HepG2 (cell line): ENCODE results near the gene DCPS. TPM values are rescaled to one million over a fixed set of nuclear protein-coding genes. Genes with fewer than 3 reads are reported as not detected.
"Not testable (repeated sequence)": the region's sequence is repeated elsewhere in the genome, so short reads cannot be mapped to it uniquely, and the experiment has no call there.

Experiments
- ATAC-seq: fragments of 200-7000 bp; cut with Tn5 transposase; 3 replicates; pipeline ENCODE4 v1.9.1; 2020; ENCODE audit warnings: mild to moderate bottlenecking, moderate library complexity
- BruUV-seq: library from RNA; stranded (reverse); fragments of 400-500 nt; replicated peaks from 2 replicates; lab custom pipeline; 2021; lab: Mats Ljungman, UMichigan
- CTCF ChIA-PET: fragments of 300-600 bp; formaldehyde crosslinking; extraction: SDS; loops from one replicate; lab custom pipeline; 2021; ENCODE audit warnings: low total read pairs, inconsistent platforms, low intra/inter-chr PET ratio; lab: Yijun Ruan, JAX
- POLR2A ChIA-PET: fragments of 350-600 bp; sonication (Branson Sonifier 250); formaldehyde crosslinking; loops from one replicate; lab custom pipeline; 2020; ENCODE audit warnings: antibody characterized with exemption, inconsistent platforms; lab: Yijun Ruan, JAX
- DNase-seq: peaks from one replicate; pipeline ENCODE4 v3.0.0-alpha.2; 2015; ENCODE audit warnings: low spot score
- FAIRE-seq: peaks from 3 replicates; lab custom pipeline; 2011; peaks lifted over from hg19 to GRCh38; lab: Jason Lieb, UNC
- H2AFZ ChIP-seq: one replicate; pipeline ENCODE4 v1.6.1; 2011; ENCODE audit warnings: low read length, inconsistent platforms
- H3K27ac ChIP-seq: fragments of 300-600 bp; 3 replicates; pipeline ENCODE4 v1.8.0; 2011; ENCODE audit warnings: mixed run types, mild to moderate bottlenecking, mixed read lengths, low read length, inconsistent platforms; ENCODE audit not compliant: insufficient read depth; ENCODE audit errors: extremely low read length
- H3K27me3 ChIP-seq, 2 experiments: fragments of 200-600 bp in 1 of 2; 2 replicates in 1 of 2; 3 replicates in 1 of 2; pipeline versions ENCODE4 v1.6.0 to v1.8.0; 2011; ENCODE audit warnings: low read length in 2 of 2, mild to moderate bottlenecking in 2 of 2, moderate library complexity in 2 of 2, inconsistent platforms in 1 of 2; ENCODE audit not compliant: insufficient read depth in 2 of 2, control insufficient read depth in 1 of 2
- H3K36me3 ChIP-seq, 2 experiments: fragments of 200-600 bp in 1 of 2; replicated peaks in 1 of 2; 2 replicates in 1 of 2; 3 replicates in 1 of 2; pipeline versions ENCODE4 v1.5.1 to v1.8.0; 2011; ENCODE audit warnings: low read length in 2 of 2, inconsistent platforms in 1 of 2; ENCODE audit not compliant: insufficient read depth in 2 of 2, control insufficient read depth in 1 of 2
- H3K4me1 ChIP-seq: 2 replicates; pipeline ENCODE4 v1.5.1; 2012; ENCODE audit warnings: low read length, inconsistent platforms; ENCODE audit not compliant: insufficient read depth
- H3K4me2 ChIP-seq: 2 replicates; pipeline ENCODE4 v1.6.0; 2011; ENCODE audit warnings: low read depth, low read length, inconsistent platforms
- H3K4me3 ChIP-seq, 3 experiments: fragments of 200-600 bp in 1 of 3; sonication (generic), shearing (Covaris generic) in 1 of 3; replicated peaks in 1 of 3; 2 replicates each; pipeline ENCODE4 v1.5.1; 2011 to 2016; ENCODE audit warnings: low read length in 3 of 3, inconsistent platforms in 2 of 3, low read depth in 2 of 3, mild to moderate bottlenecking in 2 of 3, control low read depth in 1 of 3, mixed read lengths in 1 of 3; ENCODE audit not compliant: insufficient read depth in 1 of 3
- H3K79me2 ChIP-seq: one replicate; pipeline ENCODE4 v1.6.1; 2011; ENCODE audit warnings: low read length, inconsistent platforms; ENCODE audit not compliant: insufficient read depth
- H3K9ac ChIP-seq: 2 replicates; pipeline ENCODE4 v1.6.0; 2011; ENCODE audit warnings: mild to moderate bottlenecking, low read depth, low read length, inconsistent platforms; ENCODE audit not compliant: insufficient read depth
- H3K9me3 ChIP-seq: 2 replicates; pipeline ENCODE4 v1.5.1; 2012; ENCODE audit warnings: mild to moderate bottlenecking, low read length
- H4K20me1 ChIP-seq: 2 replicates; pipeline ENCODE4 v1.6.0; 2011; ENCODE audit warnings: inconsistent platforms, mild to moderate bottlenecking, low read length, moderate library complexity; ENCODE audit not compliant: insufficient read depth
- HNF4G ChIP-seq, 2 experiments: sonication (generic) in 1 of 2; formaldehyde crosslinking in 1 of 2; IDR thresholded peaks; 2 replicates each; pipeline versions ENCODE4 v1.4.0 to v1.6.1; 2011 to 2020; ENCODE audit warnings: borderline replicate concordance in 2 of 2, low read depth in 2 of 2, mild to moderate bottlenecking in 2 of 2, low read length in 1 of 2, missing genetic modification reagents in 1 of 2, moderate library complexity in 1 of 2
- RBAK ChIP-seq: sonication (generic); formaldehyde crosslinking; IDR thresholded peaks from 2 replicates; pipeline ENCODE4 v1.5.1; 2020; ENCODE audit warnings: mild to moderate bottlenecking, missing genetic modification reagents
- ZNF383 ChIP-seq: sonication (generic); formaldehyde crosslinking; IDR thresholded peaks from 2 replicates; pipeline ENCODE4 v1.4.0; 2020; ENCODE audit warnings: missing genetic modification reagents, mild to moderate bottlenecking, borderline replicate concordance
- WGBS: methylation state at CpG from one replicate; pipeline ENCODE4 v1.1.6; 2017; ENCODE audit warnings: low lambda C conversion rate; 5-methylcytosine and 5-hydroxymethylcytosine counted together
- in situ Hi-C: cut with HindIII; loops from 2 replicates; pipeline ENCODE4 v1.10.0; 2017; ENCODE audit warnings: low pct_unique_long_range_greater_than_20kb; ENCODE audit not compliant: extremely low pct_ligation_motif_present
- intact Hi-C: fragments of 100-400 bp; cut with micrococcal nuclease; formaldehyde crosslinking; loops from one replicate; pipeline ENCODE4 v1.10.0; 2022; ENCODE audit not compliant: unreplicated experiment
- polyA plus RNA-seq, 8 experiments: library from polyadenylated mRNA; depleted of rRNA in 3 of 8; stranded (reverse) in 7 of 8; unstranded in 1 of 8; fragments of >200 nt; fragmentation: Illumina TruSeq in 4 of 8; extraction: Trizol in 4 of 8; gene quantifications; 2 replicates each; pipeline versions ENCODE4 v1.2.1 to v1.2.3, GENCODE V29; 2011 to 2016; ENCODE audit warnings: low read depth in 4 of 8, missing spikeins in 1 of 8, mixed read lengths in 1 of 8; ENCODE audit not compliant: insufficient read depth in 1 of 8
- total RNA-seq, 5 experiments: library from RNA; depleted of rRNA; stranded (reverse); fragments of >200 nt; fragmentation: Illumina TruSeq; extraction: Trizol; gene quantifications; 2 replicates each; pipeline ENCODE4 v1.2.3, GENCODE V29; 2016; ENCODE audit warnings: low read depth in 1 of 5
- TF ChIP-seq, protein P1 (sequence below): sonication (generic); formaldehyde crosslinking; IDR thresholded peaks from 2 replicates; pipeline ENCODE4 v1.5.0; 2020; ENCODE audit warnings: missing genetic modification reagents, mild to moderate bottlenecking, borderline replicate concordance

The DCPS gene
- total and polyA plus RNA-seq, 2 of the 13 experiments (the other 11 are each of a cell fraction or from before 2014, with no cell fraction given), result 21.9 to 22.5 TPM

DNA sequence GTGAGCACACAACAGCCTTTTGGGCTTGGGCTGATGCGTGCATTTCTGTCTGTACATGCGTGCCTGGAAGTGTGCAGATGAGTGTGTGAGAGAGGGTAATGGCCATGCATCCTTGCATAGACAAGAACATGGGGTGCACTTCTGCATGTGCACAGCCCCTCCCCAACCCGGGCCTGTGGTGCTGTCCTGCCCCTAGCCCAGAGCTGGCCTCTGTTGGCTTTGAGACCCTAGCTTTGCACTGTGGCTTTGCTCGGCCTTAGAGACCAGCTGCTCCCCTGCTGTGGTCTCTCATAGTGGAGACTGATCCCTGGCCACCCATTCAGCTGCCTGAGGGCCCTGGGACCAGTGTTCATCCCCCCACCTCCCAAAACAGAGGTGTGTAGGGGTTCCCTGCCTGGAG is 77.0 kb downstream of the DCPS start (continued):
- TF ChIP-seq, protein P1, sequence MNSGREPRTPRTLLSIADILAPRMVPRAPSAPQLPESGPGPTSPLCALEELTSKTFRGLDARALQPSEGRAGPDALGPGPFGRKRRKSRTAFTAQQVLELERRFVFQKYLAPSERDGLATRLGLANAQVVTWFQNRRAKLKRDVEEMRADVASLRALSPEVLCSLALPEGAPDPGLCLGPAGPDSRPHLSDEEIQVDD (CRISPR knock-in tag), result no peak
- TF ChIP-seq RBAK (CRISPR knock-in tag) (no peak), ZNF383 (CRISPR knock-in tag) (no peak), HNF4G (IDR thresholded peaks at IDR 0.05; ENCODE audit: borderline replicate concordance, low read depth, low read length) (no peak), HNF4G (CRISPR knock-in tag; IDR thresholded peaks at IDR 0.05; ENCODE audit: borderline replicate concordance, low read depth) (no peak)

DNA sequence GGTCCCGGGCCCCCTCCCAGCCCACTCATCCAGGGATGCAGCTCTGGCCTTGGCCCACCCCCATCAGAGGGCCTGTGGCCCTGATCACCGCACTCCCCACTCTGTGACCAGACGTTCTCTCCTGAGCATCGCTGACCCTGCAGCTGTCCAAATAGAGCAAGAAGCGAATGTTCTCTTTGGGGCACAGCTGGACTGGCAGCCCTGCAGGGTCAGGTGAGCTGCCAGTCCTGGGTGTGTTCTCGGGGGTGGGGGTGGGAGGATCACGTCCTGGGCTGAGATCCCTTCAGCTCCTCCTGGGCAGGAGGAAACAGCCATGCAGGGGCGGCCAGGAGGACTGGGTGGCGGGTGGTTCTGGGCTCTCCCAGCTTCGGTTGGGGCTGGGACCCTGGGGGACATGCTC is 78.1 kb downstream of the DCPS start:
- BruUV-seq, POLR2A ChIA-PET, H3K27ac ChIP-seq, H3K36me3 ChIP-seq, H3K4me3 ChIP-seq, H3K9ac ChIP-seq, H3K27me3 ChIP-seq, H2AFZ ChIP-seq, ATAC-seq, intact Hi-C loops, DNase-seq, in situ Hi-C loops, CTCF ChIA-PET, FAIRE-seq, H3K4me1 ChIP-seq, H4K20me1 ChIP-seq, H3K4me2 ChIP-seq, H3K79me2 ChIP-seq, H3K9me3 ChIP-seq: not testable (repeated sequence)
- 100% methylated on average over 3 of the region's 10 CpGs for WGBS

DNA sequence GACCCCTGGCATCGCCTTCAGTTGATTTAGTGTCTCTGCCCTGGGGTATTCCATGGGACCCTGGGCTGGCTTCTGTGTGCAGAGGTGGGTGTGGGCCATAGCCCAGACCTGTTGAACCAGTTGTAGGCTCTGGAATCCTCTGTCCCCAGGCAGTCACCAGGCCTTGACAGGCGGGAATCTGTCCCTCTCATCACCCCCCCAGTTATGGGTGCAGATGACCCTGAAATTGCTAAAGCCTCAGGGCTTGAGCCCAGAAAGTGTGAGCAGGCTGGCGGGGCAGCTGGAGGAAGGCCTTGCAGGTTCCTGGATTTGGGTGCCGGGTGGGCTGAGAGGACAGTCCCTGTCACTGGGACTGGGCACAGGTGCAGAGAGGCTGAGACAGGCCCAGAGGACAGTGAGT is 78.8 kb downstream of the DCPS start:
- POLR2A ChIA-PET, H3K9ac ChIP-seq, in situ Hi-C loops, H3K4me1 ChIP-seq, H3K27me3 ChIP-seq, CTCF ChIA-PET, H3K27ac ChIP-seq, H3K4me2 ChIP-seq, H3K4me3 ChIP-seq, H4K20me1 ChIP-seq, H3K9me3 ChIP-seq, ATAC-seq, BruUV-seq, H3K36me3 ChIP-seq, intact Hi-C loops, H3K79me2 ChIP-seq, FAIRE-seq, H2AFZ ChIP-seq, DNase-seq: not testable (repeated sequence)
- no CpG with 5 or more reads among the region's 4 CpGs for WGBS
